Testis (tissue), 3 donors: ENCODE measurements around the gene HS3ST5. TPM values are rescaled to one million over a fixed set of nuclear protein-coding genes. Genes with fewer than 3 reads are reported as not detected.

Experiments
- DNase-seq: peaks from one replicate; pipeline ENCODE4 v3.0.0-alpha.2; 2019
- H3K27ac ChIP-seq, 2 donors: fragments of 200-600 bp; sonication (generic); one replicate each; pipeline ENCODE4 v1.5.1; 2019
- H3K27me3 ChIP-seq: fragments of 200-600 bp; sonication (generic); one replicate; pipeline ENCODE4 v1.5.1; 2019
- H3K36me3 ChIP-seq: fragments of 200-600 bp; sonication (generic); one replicate; pipeline ENCODE4 v1.5.1; 2017; ENCODE audit warnings: low read depth; ENCODE audit errors: missing control alignments
- H3K4me1 ChIP-seq: fragments of 200-600 bp; sonication (generic); one replicate; pipeline ENCODE4 v1.5.1; 2019
- H3K4me3 ChIP-seq, 2 donors: fragments of 200-600 bp; sonication (generic); one replicate each; pipeline ENCODE4 v1.5.1; 2017 to 2019
- H3K9me3 ChIP-seq: fragments of 200-600 bp; sonication (generic); one replicate; pipeline ENCODE4 v1.5.1; 2017
- CTCF ChIP-seq, 3 experiments: fragments of 450-650 bp in 2 of 3; fragments of 200-600 bp in 1 of 3; sonication (generic) in 1 of 3; IDR thresholded peaks; one replicate each; pipeline ENCODE4 v1.5.1; 2016 to 2019; ENCODE audit warnings: antibody characterized with exemption in 3 of 3, mild to moderate bottlenecking in 2 of 3, moderate library complexity in 1 of 3
- POLR2A ChIP-seq: fragments of 450-650 bp; IDR thresholded peaks from one replicate; pipeline ENCODE4 v1.6.1; 2017; ENCODE audit warnings: antibody characterized with exemption, mild to moderate bottlenecking, moderate library complexity
- WGBS, 2 donors: methylation state at CpG; one replicate each; pipeline ENCODE4 v1.1.5; 2018; 5-methylcytosine and 5-hydroxymethylcytosine counted together
- intact Hi-C: fragments of 100-400 bp; cut with DNase I; formaldehyde crosslinking; loops from one replicate; pipeline ENCODE4 v1.15.1; 2023; ENCODE audit warnings: low total_unique reads
- polyA plus RNA-seq: library from polyadenylated mRNA; stranded (reverse); fragments of 350-450 nt; fragmentation: Illumina TruSeq; extraction: RNeasy Lipid Tissue Mini Kit (QIAGEN cat#74804); gene quantifications from one replicate; pipeline ENCODE4 v1.2.3, GENCODE V29; 2014; ENCODE audit warnings: low read depth, low replicate concordance; ENCODE audit not compliant: insufficient read depth
- total RNA-seq, 2 donors: library from RNA; depleted of rRNA; stranded (reverse); fragments of >200 nt; gene quantifications; one replicate each; pipeline ENCODE4 v1.2.3, GENCODE V29; 2016

The HS3ST5 gene
- total and polyA plus RNA-seq, 3 donors from 2014 or later, result 0.12 to 0.20 (median 0.16) TPM

- no peaks in the 10 kb centered on the region for H3K9me3 ChIP-seq
- TF ChIP-seq CTCF (IDR thresholded peaks at IDR 0.05), result no peak
- intact Hi-C loops, result no loop called here
- H3K27me3 ChIP-seq, result no peaks in the 10 kb centered on the region
- H3K36me3 ChIP-seq, result no peaks in the 10 kb centered on the region
- WGBS, 2 donors, result 68 to 71% methylated on average over 13 of the region's 13 CpGs
- no peak overlapping the region for H3K27ac ChIP-seq
- H3K4me3 ChIP-seq, result no peak overlapping the region
- H3K4me1 ChIP-seq, result no peaks in the 10 kb centered on the region
- no peak for DNase-seq
These were observed 174.9 kb downstream of the HS3ST5 start for GRCh38 chr6:114167583-114168576.

DNA sequence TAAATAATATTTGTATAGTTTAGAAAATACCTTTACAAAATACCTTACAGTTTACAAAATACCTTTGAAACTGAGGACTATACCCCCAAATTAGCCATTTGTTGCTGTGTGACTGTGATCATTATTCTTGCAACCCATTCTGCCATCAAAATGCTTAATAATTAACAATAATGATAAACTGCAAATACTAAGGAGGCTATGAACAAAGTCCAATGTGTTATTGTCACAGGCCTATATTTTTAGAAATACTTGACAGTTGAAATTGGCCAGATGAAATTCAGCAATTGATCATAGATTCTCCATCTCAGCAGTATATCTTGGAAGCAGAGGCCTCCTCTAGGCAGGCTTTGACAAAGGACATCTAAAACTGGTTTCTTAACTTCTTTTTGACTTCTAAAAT lies 178.6 kb downstream of the HS3ST5 start:
- DNase-seq, result no peak
- Histone ChIP-seq H3K9me3 (no peaks in the 10 kb centered on the region), H3K27me3 (no peaks in the 10 kb centered on the region), H3K4me1 (no peaks in the 10 kb centered on the region), H3K36me3 (no peaks in the 10 kb centered on the region), H3K27ac (no peak overlapping the region), H3K4me3 (no peak overlapping the region)
- intact Hi-C loops, result no loop called here
- TF ChIP-seq POLR2A (no peak), CTCF (IDR thresholded peaks at IDR 0.05) (no peak)

DNA sequence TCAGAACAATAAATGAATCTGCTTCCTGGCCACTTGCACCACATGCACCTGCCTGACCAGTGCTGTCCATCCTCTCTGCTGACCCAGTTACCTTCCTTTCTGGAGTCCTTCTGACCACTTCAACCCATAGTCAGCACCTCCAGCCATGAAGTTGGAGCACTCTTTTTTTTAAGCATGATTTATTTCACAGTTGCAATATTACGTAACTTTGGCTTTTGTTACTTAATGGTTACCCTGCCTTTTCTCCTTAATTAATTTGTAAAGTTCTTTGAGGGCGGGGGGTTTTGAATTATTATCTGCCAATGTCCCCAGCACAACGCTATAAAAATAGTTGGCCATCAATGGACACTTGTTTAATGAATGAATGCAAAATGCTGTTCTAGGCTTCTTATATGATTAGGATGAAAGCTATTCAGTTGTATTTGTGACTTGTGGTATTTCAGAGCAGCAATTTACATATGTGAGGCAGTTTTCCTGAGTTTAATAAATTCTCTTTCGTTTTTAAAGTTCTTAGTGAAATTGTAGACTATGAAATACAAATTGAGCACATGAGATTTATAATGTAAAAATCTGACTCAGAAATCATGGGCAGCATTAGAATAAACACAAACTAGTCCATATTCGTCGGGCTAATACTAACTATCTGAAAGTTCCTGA lies 180.0 kb downstream of the HS3ST5 start:
- Histone ChIP-seq H3K4me3 (no peak overlapping the region), H3K27ac (no peak overlapping the region), H3K9me3 (no peaks in the 10 kb centered on the region), H3K27me3 (no peaks in the 10 kb centered on the region), H3K4me1 (no peaks in the 10 kb centered on the region), H3K36me3 (no peaks in the 10 kb centered on the region)
- intact Hi-C loops, result no loop called here
- WGBS, 2 donors, result 73 to 91% methylated on average over 6 of the region's 6 CpGs
- no peak for DNase-seq
- no peak for TF ChIP-seq CTCF (IDR thresholded peaks at IDR 0.05)
- no peak for TF ChIP-seq POLR2A

- H3K4me1 ChIP-seq, result no peaks in the 10 kb centered on the region
- no peak for TF ChIP-seq POLR2A
- no peak for TF ChIP-seq CTCF (IDR thresholded peaks at IDR 0.05)
- WGBS, 2 donors, result 40 to 41% methylated on average over 4 of the region's 4 CpGs
- intact Hi-C loops, result no loop called here
- H3K27me3 ChIP-seq, result no peaks in the 10 kb centered on the region
- no peak for DNase-seq
- no peak overlapping the region for H3K27ac ChIP-seq
- H3K9me3 ChIP-seq, result no peaks in the 10 kb centered on the region
- H3K36me3 ChIP-seq, result no peaks in the 10 kb centered on the region
- no peak overlapping the region for H3K4me3 ChIP-seq
These were observed 181.9 kb downstream of the HS3ST5 start for GRCh38 chr6:114160881-114161280.
